ENCODE results near the gene DTNB.

Gene DTNB

GRCh38 chr2:25460261-25460905 lies 213.0 kb downstream of the DTNB start:
- no peak for DNase-seq (ENCODE audit: low read depth in 2 of 2)

- DNase-seq (ENCODE audit: low read depth in 2 of 2) = no peak
These were observed 218.4 kb downstream of the DTNB start for GRCh38 chr2:25454824-25455611.

GRCh38 chr2:25453199-25453905 lies 220.0 kb downstream of the DTNB start:
- no peak for DNase-seq (ENCODE audit: low read depth in 2 of 2)

DNA sequence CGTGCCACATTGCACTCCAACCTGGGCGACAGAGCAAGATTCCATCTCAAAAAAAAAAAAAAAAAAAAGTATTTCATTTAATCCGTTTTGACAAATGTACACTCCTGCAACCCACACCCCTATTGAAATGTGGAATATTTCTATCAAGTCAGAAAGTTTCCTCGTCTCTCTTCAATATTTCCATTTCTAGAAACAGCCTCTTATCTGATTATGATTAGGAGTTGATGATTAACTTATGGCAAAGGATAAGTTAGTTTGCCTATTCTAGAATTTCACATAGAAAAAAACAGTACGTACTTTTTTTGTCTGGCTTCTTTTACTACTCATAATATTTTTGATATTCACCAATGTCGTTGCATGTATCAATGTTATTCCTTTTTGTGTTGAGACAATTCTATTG lies 224.6 kb downstream of the DTNB start:
- DNase-seq (ENCODE audit: low read depth in 2 of 2) = no peak

GRCh38 chr2:25447018-25447417 lies 226.4 kb downstream of the DTNB start:
- DNase-seq (ENCODE audit: low read depth in 2 of 2) = no peak

DNA sequence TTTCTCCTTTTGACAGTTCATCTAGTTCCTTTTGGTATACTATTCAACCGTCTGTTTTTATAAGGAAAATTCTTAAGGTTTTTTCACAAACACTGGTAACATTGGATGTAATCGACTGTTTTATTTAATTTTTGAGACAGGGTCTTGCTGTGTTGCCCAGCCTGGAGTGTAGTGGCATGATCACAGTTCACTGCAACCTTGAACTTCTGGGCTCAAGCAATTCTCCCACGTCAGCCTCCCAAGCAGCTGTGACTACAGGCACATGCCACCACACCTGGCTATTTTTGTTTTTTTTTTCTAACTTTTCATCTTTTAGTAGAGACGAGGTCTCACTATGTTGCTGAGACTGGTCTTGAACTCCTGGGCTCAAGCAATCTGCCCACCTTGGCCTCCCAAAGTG lies 227.3 kb downstream of the DTNB start:
- DNase-seq (ENCODE audit: low read depth in 2 of 2) = no peak

- DNase-seq (ENCODE audit: low read depth in 2 of 2) = no peak
These were observed 227.9 kb downstream of the DTNB start for GRCh38 chr2:25445464-25445863.

- DNase-seq (ENCODE audit: low read depth in 2 of 2) = no peak
These were observed 228.6 kb downstream of the DTNB start for GRCh38 chr2:25444608-25445270.

DNA sequence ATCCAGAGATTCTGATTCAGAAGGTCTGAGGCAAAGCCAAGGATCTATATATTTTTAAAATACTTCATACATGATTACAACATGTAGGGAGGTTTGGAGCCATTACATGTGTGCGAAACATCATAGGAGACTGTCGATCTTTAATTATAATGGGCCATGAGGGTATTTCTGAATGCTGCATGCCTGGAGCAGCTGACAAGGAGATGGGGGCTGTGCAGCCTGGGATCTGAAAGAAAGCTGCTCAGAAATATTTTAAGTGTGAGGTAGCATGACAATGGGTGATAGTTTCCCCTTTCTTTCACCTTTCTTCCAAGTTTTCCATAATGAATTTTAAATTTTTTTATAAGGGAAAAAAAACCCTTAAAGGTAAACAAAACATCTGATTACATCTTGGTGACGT lies 229.6 kb downstream of the DTNB start:
- DNase-seq (ENCODE audit: low read depth in 2 of 2) = no peak

GRCh38 chr2:25441353-25441752 lies 232.0 kb downstream of the DTNB start:
- no peak for DNase-seq (ENCODE audit: low read depth in 2 of 2)

DNA sequence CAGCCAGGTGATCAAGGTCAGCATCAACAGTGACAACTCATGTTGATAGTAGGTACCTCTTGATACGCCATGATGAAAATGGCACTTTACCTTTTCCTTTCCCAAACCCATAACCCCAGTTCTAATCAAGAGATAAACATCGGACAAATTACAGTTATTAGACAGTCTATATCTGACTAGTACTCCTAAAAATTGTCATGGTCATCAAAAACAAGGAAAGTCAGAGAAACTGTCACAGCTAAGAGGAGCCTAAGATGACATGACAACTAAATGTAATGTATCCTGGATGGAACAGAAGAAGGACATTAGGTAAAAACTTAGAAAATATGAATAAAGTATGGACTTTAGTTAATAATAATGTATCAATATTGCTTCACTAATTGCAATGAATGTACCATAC lies 234.6 kb downstream of the DTNB start:
- no peak for DNase-seq (ENCODE audit: low read depth in 2 of 2)

- no peak for DNase-seq (ENCODE audit: low read depth in 2 of 2)
These were observed 235.3 kb downstream of the DTNB start for GRCh38 chr2:25437881-25438662.

- DNase-seq (ENCODE audit: low read depth in 2 of 2) = no peak
These were observed 238.0 kb downstream of the DTNB start for GRCh38 chr2:25435421-25435820.

DNA sequence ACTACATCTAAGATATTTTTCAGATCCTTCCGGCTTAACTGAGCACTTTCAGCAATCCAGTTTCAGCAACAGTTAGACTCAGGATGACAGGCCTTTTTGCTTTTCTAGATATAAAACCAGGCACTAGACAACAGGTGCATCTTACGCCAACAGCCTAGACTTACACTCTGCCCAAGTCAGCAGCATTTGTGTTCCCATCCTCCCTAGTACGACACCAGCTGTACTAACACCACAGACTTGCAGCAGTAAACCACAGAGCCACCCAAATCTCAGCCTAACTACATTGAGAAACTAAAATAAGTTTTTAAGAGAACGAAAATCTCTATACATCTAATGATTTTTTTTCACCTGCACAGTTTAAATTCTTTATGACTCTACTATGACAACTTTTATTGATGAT lies 241.8 kb downstream of the DTNB start:
- DNase-seq (ENCODE audit: low read depth in 2 of 2) = no peak

- no peak for DNase-seq (ENCODE audit: low read depth in 2 of 2)
These were observed 242.8 kb downstream of the DTNB start for GRCh38 chr2:25430556-25430955.

- DNase-seq (ENCODE audit: low read depth in 2 of 2) = no peak
These were observed 247.1 kb downstream of the DTNB start for GRCh38 chr2:25426326-25426725.

GRCh38 chr2:25424426-25425028 lies 248.8 kb downstream of the DTNB start:
- DNase-seq (ENCODE audit: low read depth in 2 of 2) = no peak

- no peak for DNase-seq (ENCODE audit: low read depth in 2 of 2)
These were observed 251.5 kb downstream of the DTNB start for GRCh38 chr2:25421820-25422411.

DNA sequence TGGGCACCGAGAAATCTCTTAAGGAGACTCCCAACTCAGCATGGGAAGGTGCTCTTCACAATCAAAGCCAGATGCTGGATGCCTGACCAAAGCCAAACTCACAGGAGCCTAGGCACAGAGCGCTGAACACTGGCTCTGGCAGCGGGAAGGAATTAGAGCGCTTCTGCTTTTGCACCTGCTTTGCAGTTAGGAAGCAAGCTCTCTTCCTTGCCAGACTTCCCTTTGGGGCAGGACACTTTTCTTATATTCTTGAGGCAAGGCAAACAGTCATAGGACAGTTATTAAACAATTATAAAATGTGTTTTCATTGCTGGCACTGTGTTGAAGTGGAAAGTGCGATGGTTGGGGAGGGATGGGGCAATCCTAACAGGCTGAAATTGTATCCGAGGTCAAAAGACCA lies 252.1 kb downstream of the DTNB start:
- DNase-seq (ENCODE audit: low read depth in 2 of 2) = no peak

DNA sequence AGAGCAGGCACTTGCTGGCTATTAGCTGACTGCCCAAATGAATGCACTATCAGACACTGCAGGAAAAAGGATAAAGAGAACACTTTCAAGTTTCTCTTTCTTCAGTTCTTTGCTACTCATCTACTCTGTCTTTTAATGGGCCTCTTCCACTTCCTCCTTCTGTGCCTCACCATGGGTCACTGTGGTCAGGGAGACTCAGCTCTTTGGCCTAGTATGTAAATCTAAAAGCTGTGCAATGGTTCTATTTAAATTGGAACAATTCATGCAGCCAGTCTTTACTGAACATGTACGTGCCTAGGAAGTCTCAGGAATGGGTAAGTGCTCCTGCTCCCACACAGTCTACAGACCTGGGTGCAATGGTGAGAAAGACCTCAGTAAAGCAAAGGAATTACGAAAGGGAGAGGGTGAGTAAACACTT lies 252.5 kb downstream of the DTNB start:
- DNase-seq (ENCODE audit: low read depth in 2 of 2) = no peak

All from activated CD8-positive, alpha-beta memory T cell treated with anti-CD3 and anti-CD28 coated beads for 4 hours (primary cell).